Measurements from ENCODE around the gene TSPOAP1. TPM values are rescaled to one million over a fixed set of nuclear protein-coding genes. Genes with fewer than 3 reads are reported as not detected.

TSPOAP1 gene
- total RNA-seq, 1 donor from 2014 or later, result 1.3 TPM

- Mint-ChIP-seq H3K9me3 (ENCODE audit: unreplicated experiment) (no peaks in the 10 kb centered on the region), H3K4me3 (ENCODE audit: unreplicated experiment) (no peak overlapping the region), H3K36me3 (ENCODE audit: low read depth, unreplicated experiment) (peaks cover 4% of the 10 kb centered on the region), H3K27me3 (ENCODE audit: unreplicated experiment) (peaks cover 14% of the 10 kb centered on the region), H3K4me1 (ENCODE audit: unreplicated experiment) (no peaks in the 10 kb centered on the region), H3K27ac (ENCODE audit: unreplicated experiment) (no peak overlapping the region)
- no peak for DNase-seq (ENCODE audit: low spot score)
- no peak for TF ChIP-seq CTCF (IDR thresholded peaks at IDR 0.05; ENCODE audit: unreplicated experiment)
Observed at GRCh38 chr17:58311429-58311894, 17.1 kb downstream of the TSPOAP1 start.

DNA sequence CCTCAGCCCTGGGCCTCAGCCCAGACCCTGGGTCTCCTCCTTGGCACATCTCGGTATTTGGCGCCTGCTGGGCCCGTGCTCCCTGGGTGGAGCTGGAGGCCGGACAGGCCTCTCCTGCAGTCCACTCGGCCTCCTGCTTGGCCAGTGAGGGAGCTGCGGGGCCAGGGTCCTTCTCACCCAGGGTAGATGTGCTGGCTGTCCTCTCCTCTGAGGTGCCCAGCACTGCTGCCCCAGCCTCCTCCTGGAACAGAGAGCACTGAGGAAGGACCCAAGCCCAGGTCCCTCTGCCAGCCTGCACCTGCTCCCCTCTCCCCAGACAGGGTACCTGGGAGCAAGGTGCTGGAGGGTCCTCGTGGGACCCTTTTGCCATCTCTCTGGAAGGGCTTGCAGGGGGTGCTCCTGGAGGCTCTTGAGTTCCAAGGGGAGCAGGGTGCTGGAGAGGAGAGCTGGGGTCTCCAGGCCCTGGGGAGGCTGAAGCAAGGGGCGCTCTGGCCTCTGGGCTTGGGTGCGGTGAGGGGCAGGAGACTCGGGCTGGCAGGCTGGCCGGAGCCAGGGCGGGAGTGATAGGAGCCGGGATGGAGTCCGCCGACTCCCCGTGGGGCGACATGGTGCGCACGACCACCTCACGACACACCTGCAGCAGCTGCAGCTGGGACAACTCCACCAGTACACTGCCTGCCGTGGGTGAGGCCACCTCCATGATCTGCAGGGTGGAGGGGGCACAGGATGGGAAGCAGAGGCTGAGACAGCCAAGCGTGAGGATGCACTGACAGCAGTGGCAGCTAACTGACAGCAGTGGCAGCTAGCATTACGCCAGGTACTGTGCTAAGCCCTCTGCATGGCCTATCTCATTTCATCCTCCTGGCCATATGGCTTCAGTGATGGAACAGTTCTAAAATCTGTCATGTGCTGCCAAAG lies 17.8 kb downstream of the TSPOAP1 start:
- peaks cover 4% of the 10 kb centered on the region for H3K36me3 Mint-ChIP-seq (ENCODE audit: low read depth, unreplicated experiment)
- DNase-seq (ENCODE audit: low spot score), result peak; percentile 3
- no peak for TF ChIP-seq CTCF (IDR thresholded peaks at IDR 0.05; ENCODE audit: unreplicated experiment)
- peaks cover 14% of the 10 kb centered on the region for H3K27me3 Mint-ChIP-seq (ENCODE audit: unreplicated experiment)
- H3K4me1 Mint-ChIP-seq (ENCODE audit: unreplicated experiment), result no peaks in the 10 kb centered on the region
- no peak overlapping the region for H3K27ac Mint-ChIP-seq (ENCODE audit: unreplicated experiment)
- H3K9me3 Mint-ChIP-seq (ENCODE audit: unreplicated experiment), result no peaks in the 10 kb centered on the region
- H3K4me3 Mint-ChIP-seq (ENCODE audit: unreplicated experiment), result no peak overlapping the region

DNA sequence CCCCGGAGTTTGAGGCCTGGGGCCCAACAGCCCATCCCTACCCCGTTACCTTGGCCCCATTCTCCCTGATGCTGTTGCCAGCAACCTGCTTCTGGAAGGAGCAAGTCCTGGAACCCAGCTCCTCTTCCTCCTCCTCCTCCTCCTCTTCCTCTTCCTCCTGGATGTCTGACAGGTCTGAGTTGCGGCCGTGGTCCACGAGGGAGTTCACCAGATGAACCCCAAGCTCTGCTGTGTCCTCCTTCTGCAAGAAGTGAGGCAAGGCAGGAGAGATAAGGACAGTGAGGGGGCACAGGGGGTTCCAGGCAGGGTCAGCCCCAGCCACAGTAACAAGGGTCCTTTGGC lies 18.7 kb downstream of the TSPOAP1 start:
- TF ChIP-seq CTCF (IDR thresholded peaks at IDR 0.05; ENCODE audit: unreplicated experiment), result no peak
- Mint-ChIP-seq H3K4me3 (ENCODE audit: unreplicated experiment) (no peak overlapping the region), H3K27me3 (ENCODE audit: unreplicated experiment) (peaks cover 14% of the 10 kb centered on the region), H3K9me3 (ENCODE audit: unreplicated experiment) (no peaks in the 10 kb centered on the region), H3K4me1 (ENCODE audit: unreplicated experiment) (no peaks in the 10 kb centered on the region), H3K27ac (ENCODE audit: unreplicated experiment) (no peak overlapping the region), H3K36me3 (ENCODE audit: low read depth, unreplicated experiment) (peaks cover 4% of the 10 kb centered on the region)
- no peak for DNase-seq (ENCODE audit: low spot score)

GRCh38 chr17:58308985-58309917 lies 19.3 kb downstream of the TSPOAP1 start:
- TF ChIP-seq CTCF (IDR thresholded peaks at IDR 0.05; ENCODE audit: unreplicated experiment), result no peak
- no peaks in the 10 kb centered on the region for H3K9me3 Mint-ChIP-seq (ENCODE audit: unreplicated experiment)
- peaks cover 14% of the 10 kb centered on the region for H3K27me3 Mint-ChIP-seq (ENCODE audit: unreplicated experiment)
- peaks cover 4% of the 10 kb centered on the region for H3K36me3 Mint-ChIP-seq (ENCODE audit: low read depth, unreplicated experiment)
- H3K4me1 Mint-ChIP-seq (ENCODE audit: unreplicated experiment), result no peaks in the 10 kb centered on the region
- H3K4me3 Mint-ChIP-seq (ENCODE audit: unreplicated experiment), result no peak overlapping the region
- DNase-seq (ENCODE audit: low spot score), result no peak
- H3K27ac Mint-ChIP-seq (ENCODE audit: unreplicated experiment), result no peak overlapping the region
